ENCODE measurements around the gene OCRL. TPM values are rescaled to one million over a fixed set of nuclear protein-coding genes. Genes with fewer than 3 reads are reported as not detected.

Gene OCRL
- total and polyA plus RNA-seq, 2 experiments from 2014 or later: 10.6 to 17.2 TPM

GRCh38 chrX:129629837-129630236 is 89.8 kb downstream of the OCRL start:
- in situ Hi-C loops (cut with MboI): loop anchor here (5.0 kb wide), 1 partner anchor 102 kb away; no protein-coding TSS in a partner anchor

GRCh38 chrX:129631849-129632248 is 91.8 kb downstream of the OCRL start:
- Histone ChIP-seq H3F3A (ENCODE audit: insufficient read depth) (no peaks in the 10 kb centered on the region), H4K20me1 (ENCODE audit: insufficient read depth) (no peaks in the 10 kb centered on the region), H3K4me3 (no peak overlapping the region), H3K4me2 (ENCODE audit: unreplicated experiment) (no peak overlapping the region), H3K36me3 (ENCODE audit: low read depth) (no peaks in the 10 kb centered on the region), H3K9me3 (ENCODE audit: low read depth) (no peaks in the 10 kb centered on the region), H3K9me2 (ENCODE audit: insufficient read depth) (no peaks in the 10 kb centered on the region), H3K79me2 (ENCODE audit: insufficient read depth) (no peaks in the 10 kb centered on the region), H3K9ac (no peak overlapping the region), H3K27me3 (replicated peaks; ENCODE audit: insufficient read depth) (no peaks in the 10 kb centered on the region), H3K4me1 (ENCODE audit: insufficient read depth) (no peaks in the 10 kb centered on the region), H3K27ac (peak overlapping the region; percentile 39; the same call in 1 of the 2 replicates), H2AFZ (no peak overlapping the region)
- in situ Hi-C loops (cut with MboI): no loop called here
- peak; percentile 31 for DNase-seq
- TF ChIP-seq EZH2 (IDR thresholded peaks at IDR 0.05; ENCODE audit: insufficient read depth, poor library complexity, severe bottlenecking) (no peak), EZH2phosphoT487 (IDR thresholded peaks at IDR 0.05; ENCODE audit: insufficient read depth, low read depth) (no peak)
- 19 to 20% methylated on average over 5 of the region's 5 CpGs for WGBS, 2 experiments (ENCODE audit: low coverage in 1 of 2, low lambda C conversion rate in 2 of 2, missing lambda C conversion rate in 2 of 2)

More at GRCh38 chrX:129629837-129630236, 89.8 kb downstream of the OCRL start:
- no peak for DNase-seq
- Histone ChIP-seq H3K9me2 (ENCODE audit: insufficient read depth) (no peaks in the 10 kb centered on the region), H3K9me3 (ENCODE audit: low read depth) (no peaks in the 10 kb centered on the region), H3K36me3 (ENCODE audit: low read depth) (no peaks in the 10 kb centered on the region), H3K79me2 (ENCODE audit: insufficient read depth) (no peaks in the 10 kb centered on the region), H3K27ac (no peak overlapping the region), H4K20me1 (ENCODE audit: insufficient read depth) (no peaks in the 10 kb centered on the region), H3K4me1 (ENCODE audit: insufficient read depth) (no peaks in the 10 kb centered on the region), H3K9ac (no peak overlapping the region), H3K27me3 (replicated peaks; ENCODE audit: insufficient read depth) (no peaks in the 10 kb centered on the region), H3K4me2 (ENCODE audit: unreplicated experiment) (no peak overlapping the region), H3K4me3 (no peak overlapping the region), H3F3A (ENCODE audit: insufficient read depth) (no peaks in the 10 kb centered on the region), H2AFZ (no peak overlapping the region)
- 45 to 56% methylated on average over 6 to 7 of the region's 7 CpGs for WGBS, 2 experiments (ENCODE audit: low coverage in 1 of 2, low lambda C conversion rate in 2 of 2, missing lambda C conversion rate in 2 of 2)
- TF ChIP-seq EZH2 (IDR thresholded peaks at IDR 0.05; ENCODE audit: insufficient read depth, poor library complexity, severe bottlenecking) (no peak), EZH2phosphoT487 (IDR thresholded peaks at IDR 0.05; ENCODE audit: insufficient read depth, low read depth) (no peak)

- Histone ChIP-seq H3K4me1 (ENCODE audit: insufficient read depth) (no peaks in the 10 kb centered on the region), H3K27me3 (replicated peaks; ENCODE audit: insufficient read depth) (no peaks in the 10 kb centered on the region), H2AFZ (no peak overlapping the region), H3F3A (ENCODE audit: insufficient read depth) (no peaks in the 10 kb centered on the region), H3K27ac (peak overlapping the region; percentile 39; the same call in 1 of the 2 replicates), H3K9ac (no peak overlapping the region), H3K36me3 (ENCODE audit: low read depth) (no peaks in the 10 kb centered on the region), H3K79me2 (ENCODE audit: insufficient read depth) (no peaks in the 10 kb centered on the region), H3K4me3 (no peak overlapping the region), H3K9me2 (ENCODE audit: insufficient read depth) (no peaks in the 10 kb centered on the region), H3K4me2 (ENCODE audit: unreplicated experiment) (no peak overlapping the region), H4K20me1 (ENCODE audit: insufficient read depth) (no peaks in the 10 kb centered on the region), H3K9me3 (ENCODE audit: low read depth) (no peaks in the 10 kb centered on the region)
- peak; percentile 59 for DNase-seq
- no peak for TF ChIP-seq EZH2 (IDR thresholded peaks at IDR 0.05; ENCODE audit: insufficient read depth, poor library complexity, severe bottlenecking)
- no peak for TF ChIP-seq EZH2phosphoT487 (IDR thresholded peaks at IDR 0.05; ENCODE audit: insufficient read depth, low read depth)
- 4 to 17% methylated on average over 6 to 7 of the region's 7 CpGs for WGBS, 2 experiments (ENCODE audit: low coverage in 1 of 2, low lambda C conversion rate in 2 of 2, missing lambda C conversion rate in 2 of 2)
- in situ Hi-C loops (cut with MboI): no loop called here
Observed at GRCh38 chrX:129632443-129632842, 92.4 kb downstream of the OCRL start.

GRCh38 chrX:129634541-129634940 is 94.5 kb downstream of the OCRL start:
- H3K9me3 ChIP-seq (ENCODE audit: low read depth): no peaks in the 10 kb centered on the region
- H3K4me2 ChIP-seq (ENCODE audit: unreplicated experiment): no peak overlapping the region
- no peaks in the 10 kb centered on the region for H3K4me1 ChIP-seq (ENCODE audit: insufficient read depth)
- in situ Hi-C loops (cut with MboI): no loop called here
- H3K9me2 ChIP-seq (ENCODE audit: insufficient read depth): no peaks in the 10 kb centered on the region
- no peaks in the 10 kb centered on the region for H4K20me1 ChIP-seq (ENCODE audit: insufficient read depth)
- no peak overlapping the region for H3K4me3 ChIP-seq
- no peak for DNase-seq
- no peaks in the 10 kb centered on the region for H3K27me3 ChIP-seq (replicated peaks; ENCODE audit: insufficient read depth)
- TF ChIP-seq EZH2phosphoT487 (IDR thresholded peaks at IDR 0.05; ENCODE audit: insufficient read depth, low read depth) (no peak), EZH2 (IDR thresholded peaks at IDR 0.05; ENCODE audit: insufficient read depth, poor library complexity, severe bottlenecking) (no peak)
- H3K36me3 ChIP-seq (ENCODE audit: low read depth): no peaks in the 10 kb centered on the region
- H3K79me2 ChIP-seq (ENCODE audit: insufficient read depth): no peaks in the 10 kb centered on the region
- H3F3A ChIP-seq (ENCODE audit: insufficient read depth): no peaks in the 10 kb centered on the region
- no peak overlapping the region for H3K9ac ChIP-seq
- 42 to 43% methylated on average over 3 to 6 of the region's 7 CpGs for WGBS, 2 experiments (ENCODE audit: low coverage in 1 of 2, low lambda C conversion rate in 2 of 2, missing lambda C conversion rate in 2 of 2)
- no peak overlapping the region for H2AFZ ChIP-seq
- no peak overlapping the region for H3K27ac ChIP-seq
